NB4 (cell line): ENCODE results near the gene RCVRN.
A peak's percentile ranks its signal among the peaks of the same experiment; 100 is the strongest.

Experiments
- DNase-seq: peaks from one replicate; pipeline ENCODE4 v3.0.0; 2010; ENCODE audit warnings: low read depth
- H3K4me3 ChIP-seq: one replicate; pipeline ENCODE4 v1.5.1; 2011; ENCODE audit warnings: mild to moderate bottlenecking, low read depth, low read length, moderate library complexity
- CTCF ChIP-seq: IDR thresholded peaks from one replicate; pipeline ENCODE4 v1.5.1; 2012; ENCODE audit warnings: low read depth, low read length
- MAX ChIP-seq: IDR thresholded peaks from 2 replicates; pipeline ENCODE4 v1.6.1; 2011; ENCODE audit warnings: low read depth, low read length
- MYC ChIP-seq: IDR thresholded peaks from 2 replicates; pipeline ENCODE4 v1.6.1; 2011; ENCODE audit warnings: low read depth, low read length
- POLR2A ChIP-seq: IDR thresholded peaks from 2 replicates; pipeline ENCODE4 v1.6.1; 2011; ENCODE audit warnings: mild to moderate bottlenecking; ENCODE audit not compliant: insufficient read length; ENCODE audit errors: extremely low read depth

The RCVRN gene

GRCh38 chr17:9878786-9879525 is 26.1 kb downstream of the RCVRN start:
- TF ChIP-seq POLR2A (no peak), MYC (no peak), MAX (no peak), CTCF (no peak)
- peak; percentile 71 for DNase-seq
- H3K4me3 ChIP-seq: no peak overlapping the region

- H3K4me3 ChIP-seq: no peak overlapping the region
- no peak for DNase-seq
- TF ChIP-seq MYC: no peak
- TF ChIP-seq POLR2A: no peak
- no peak for TF ChIP-seq MAX
- TF ChIP-seq CTCF: no peak
These were observed 26.7 kb downstream of the RCVRN start for GRCh38 chr17:9878356-9878755.

GRCh38 chr17:9875441-9875840 is 29.6 kb downstream of the RCVRN start:
- no peak overlapping the region for H3K4me3 ChIP-seq
- TF ChIP-seq MAX (no peak), MYC (no peak), POLR2A (no peak), CTCF (no peak)
- no peak for DNase-seq

GRCh38 chr17:9874722-9875121 is 30.3 kb downstream of the RCVRN start:
- no peak for DNase-seq
- TF ChIP-seq POLR2A (no peak), CTCF (no peak), MAX (no peak), MYC (no peak)
- H3K4me3 ChIP-seq: no peak overlapping the region

- TF ChIP-seq CTCF (no peak), MAX (no peak), POLR2A (no peak), MYC (no peak)
- H3K4me3 ChIP-seq: no peak overlapping the region
These were observed 32.2 kb downstream of the RCVRN start for GRCh38 chr17:9872852-9873251.

More at GRCh38 chr17:9872852-9873251, 32.2 kb downstream of the RCVRN start:
- DNase-seq: no peak
